ENCODE data around the gene CA7.

CA7 gene

DNA sequence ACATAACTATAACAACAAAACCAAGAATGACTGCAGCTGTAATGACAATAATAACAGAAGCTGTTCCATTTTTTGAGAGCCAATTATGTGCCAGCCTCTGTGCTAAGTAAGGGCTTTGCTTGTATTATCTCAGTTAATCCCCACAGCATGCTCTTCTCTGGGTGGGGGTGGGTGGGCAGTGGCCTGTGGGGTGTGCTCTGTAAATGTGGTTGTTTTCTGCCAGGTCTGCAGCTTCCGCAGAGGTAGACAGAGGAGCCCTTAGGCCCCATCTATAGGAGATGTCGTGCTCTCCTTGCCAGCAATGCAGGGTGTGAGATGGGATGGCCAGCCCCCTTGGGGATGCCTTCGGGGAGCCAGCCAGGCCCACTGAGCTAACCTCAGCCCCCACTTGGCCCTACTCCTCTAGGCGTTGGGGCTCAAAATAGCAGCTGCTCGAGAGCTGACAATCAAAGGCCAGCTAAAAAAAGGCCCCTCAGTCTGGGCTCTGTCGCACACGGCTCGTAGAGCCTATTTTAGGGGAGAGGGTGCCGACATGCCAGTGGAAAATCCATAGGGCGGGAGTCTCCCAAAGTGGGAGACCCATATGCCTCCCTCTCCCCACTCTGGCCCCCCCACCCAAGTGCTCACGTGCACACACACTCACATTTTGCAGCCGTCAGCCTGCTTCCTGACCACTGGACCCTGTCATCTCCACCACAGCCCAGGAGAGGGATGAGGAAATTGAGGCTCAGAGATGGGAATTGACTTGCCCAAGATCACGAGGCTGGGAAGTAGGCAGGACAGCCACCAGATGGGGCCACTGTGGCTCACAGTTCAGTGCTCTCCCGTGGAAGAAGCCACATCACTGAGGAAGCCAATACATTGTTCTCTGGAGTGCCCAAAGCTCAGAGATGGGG, 58.7 kb downstream of the CA7 start:
- H3K9me3 ChIP-seq (ENCODE audit: control insufficient read depth, low read length), result no peaks in the 10 kb centered on the region
- H3K27ac ChIP-seq (ENCODE audit: insufficient read depth, low read depth, low read length, poor library complexity, severe bottlenecking), result no peak overlapping the region
- no peak overlapping the region for H3K4me3 ChIP-seq (ENCODE audit: insufficient read depth, low read depth, low read length)
- 85 to 86% methylated on average over 14 of the region's 14 CpGs for WGBS, 2 experiments
- H3K27me3 ChIP-seq (ENCODE audit: control insufficient read depth, insufficient read depth, low read length, poor library complexity, severe bottlenecking), result no peaks in the 10 kb centered on the region
- no peaks in the 10 kb centered on the region for H3K36me3 ChIP-seq (ENCODE audit: control insufficient read depth, insufficient read depth, low read length)
- H3K4me1 ChIP-seq (ENCODE audit: control insufficient read depth, insufficient read depth, low read length), result no peaks in the 10 kb centered on the region
